HG02938 (cell line): ENCODE measurements around the gene MYBBP1A.

Source experiments
- ATAC-seq: cut with Tn5 transposase; IDR thresholded peaks from one replicate; pipeline ENCODE4 v1.9.1; 2021; ENCODE audit warnings: mild to moderate bottlenecking, moderate library complexity; ENCODE audit not compliant: unreplicated experiment

Gene MYBBP1A

GRCh38 chr17:4539025-4539424 is 16.2 kb downstream of the MYBBP1A start:
- ATAC-seq, result no peak

DNA sequence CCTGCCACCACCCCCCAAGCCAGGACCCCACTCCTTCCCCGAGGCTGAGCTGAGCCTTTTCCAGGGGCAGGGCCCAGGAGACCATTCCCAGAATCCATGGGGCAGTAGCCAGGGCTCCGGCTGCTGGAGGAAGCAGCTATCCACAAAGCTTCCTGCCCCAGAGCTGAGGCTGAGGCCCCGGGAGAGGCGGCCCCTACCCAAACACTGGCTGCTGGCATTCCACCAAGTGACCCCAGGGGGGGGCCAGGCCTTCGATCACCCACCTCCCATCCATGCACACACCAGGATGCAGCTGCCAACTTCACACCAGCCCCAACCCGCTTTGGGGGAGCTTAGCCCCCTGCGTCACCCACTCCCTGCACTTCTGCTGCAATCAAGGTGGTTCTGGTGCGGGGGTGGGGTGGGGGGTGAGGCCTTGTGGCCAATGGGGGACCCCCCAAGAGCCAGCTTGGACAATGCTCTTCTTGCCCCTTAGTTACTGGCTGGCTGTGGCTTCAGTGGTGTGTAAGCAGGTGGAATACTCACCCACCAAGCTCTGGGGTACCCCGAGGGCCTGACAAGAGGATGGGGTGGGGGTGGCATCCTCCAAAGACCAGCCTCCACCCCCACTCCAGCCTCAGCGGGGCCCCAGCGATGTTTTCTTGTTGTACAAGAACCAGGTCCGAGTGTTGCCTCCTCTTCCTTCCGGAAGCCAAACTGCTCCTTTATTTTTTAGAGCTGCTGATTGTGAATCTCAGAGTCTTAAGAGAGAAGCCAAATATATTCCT is 16.8 kb downstream of the MYBBP1A start:
- ATAC-seq, result no peak

DNA sequence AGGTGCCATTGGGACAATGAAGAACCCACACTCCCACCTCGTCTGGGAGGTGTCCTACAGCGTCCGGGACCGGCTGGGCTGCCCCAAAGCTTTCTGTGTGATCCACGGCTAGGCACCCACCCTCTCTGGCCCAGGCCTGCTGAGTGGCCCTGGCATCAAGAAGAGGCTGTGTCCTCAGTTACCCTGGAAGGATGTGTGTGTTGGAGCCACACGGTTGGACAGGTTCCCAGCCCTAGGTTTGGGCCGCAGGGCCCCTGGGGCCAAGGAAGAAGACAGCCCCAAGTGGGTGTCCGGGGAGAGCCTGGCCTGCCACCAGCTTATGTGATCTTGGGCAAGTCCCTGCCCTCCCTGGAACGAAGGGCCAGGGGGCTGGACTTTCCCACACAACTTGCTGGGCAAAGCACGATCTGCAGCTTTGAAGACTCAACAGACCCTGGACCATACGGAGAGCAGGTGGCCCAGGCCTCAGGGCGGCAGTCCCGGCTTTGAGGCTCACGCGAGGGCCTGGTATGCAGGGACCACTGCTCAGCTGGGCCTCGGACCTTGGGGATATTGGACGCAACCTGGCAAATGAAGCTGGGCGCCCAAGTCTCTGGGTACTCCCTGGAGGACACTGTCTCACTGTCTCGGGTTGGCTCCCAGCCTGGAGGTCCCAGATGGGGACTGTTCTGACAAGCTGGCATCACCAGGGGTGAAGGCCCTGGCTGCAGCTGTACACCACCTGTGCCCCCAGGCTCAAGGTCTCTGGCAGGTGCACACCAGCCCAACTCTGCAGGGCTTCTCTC is 17.5 kb downstream of the MYBBP1A start:
- ATAC-seq, result no peak

- no peak for ATAC-seq
Measured at GRCh38 chr17:4536742-4537411, 18.3 kb downstream of the MYBBP1A start.

DNA sequence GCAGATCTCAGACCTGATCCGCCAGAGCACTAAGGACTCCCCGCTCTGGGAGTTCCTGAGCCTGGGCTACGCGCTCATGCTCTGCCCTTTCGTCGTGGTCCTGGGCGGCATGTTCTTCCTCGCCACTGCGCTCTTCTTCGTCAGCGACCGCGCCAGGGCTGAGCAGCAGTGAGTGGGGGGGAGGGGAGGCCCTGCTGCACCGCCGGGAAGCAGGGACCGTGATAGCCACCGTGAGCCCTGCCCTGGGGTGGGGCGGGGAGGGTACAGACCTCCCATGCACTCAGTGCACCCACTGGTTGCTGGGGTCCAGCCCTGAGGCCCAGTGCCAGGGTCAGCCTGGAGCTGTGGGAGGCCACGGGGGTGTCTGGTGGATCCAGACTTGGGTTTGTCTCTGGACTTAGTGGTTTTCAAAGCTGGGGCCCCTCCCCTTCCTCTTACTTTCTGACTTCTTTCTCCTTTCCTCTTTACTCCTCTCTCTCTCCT is 18.9 kb downstream of the MYBBP1A start:
- ATAC-seq, result no peak

GRCh38 chr17:4535667-4536258 is 19.4 kb downstream of the MYBBP1A start:
- no peak for ATAC-seq

- no peak for ATAC-seq
Measured at GRCh38 chr17:4534928-4535666, 20.1 kb downstream of the MYBBP1A start.

- ATAC-seq, result no peak
Measured at GRCh38 chr17:4534515-4534914, 20.7 kb downstream of the MYBBP1A start.

GRCh38 chr17:4533523-4534504 is 21.4 kb downstream of the MYBBP1A start:
- no peak for ATAC-seq

DNA sequence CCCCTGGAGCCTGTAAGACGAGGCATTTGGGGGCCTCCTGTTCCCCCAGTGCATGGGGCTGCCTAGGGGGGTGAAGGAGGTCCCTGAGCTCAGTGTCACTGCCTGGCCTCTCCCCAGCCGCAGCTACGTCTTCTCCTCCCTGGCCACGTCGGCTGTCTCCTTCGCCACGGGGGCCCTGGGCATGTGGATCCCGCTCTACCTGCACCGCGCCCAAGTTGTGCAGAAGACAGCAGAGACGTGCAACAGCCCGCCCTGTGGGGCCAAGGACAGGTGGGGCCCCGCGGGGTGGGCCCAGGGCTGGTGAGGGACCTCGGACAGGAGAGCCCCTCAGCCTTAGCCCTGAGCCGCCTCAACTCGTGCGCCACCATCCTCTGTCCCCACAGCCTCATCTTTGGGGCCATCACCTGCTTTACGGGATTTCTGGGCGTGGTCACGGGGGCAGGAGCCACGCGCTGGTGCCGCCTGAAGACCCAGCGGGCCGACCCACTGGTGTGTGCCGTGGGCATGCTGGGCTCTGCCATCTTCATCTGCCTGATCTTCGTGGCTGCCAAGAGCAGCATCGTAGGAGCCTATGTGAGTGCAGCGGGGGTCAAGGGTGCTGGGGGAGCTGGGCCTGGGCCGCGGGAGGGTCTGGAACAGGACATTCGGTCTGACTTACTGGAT is 22.2 kb downstream of the MYBBP1A start:
- ATAC-seq, result no peak

DNA sequence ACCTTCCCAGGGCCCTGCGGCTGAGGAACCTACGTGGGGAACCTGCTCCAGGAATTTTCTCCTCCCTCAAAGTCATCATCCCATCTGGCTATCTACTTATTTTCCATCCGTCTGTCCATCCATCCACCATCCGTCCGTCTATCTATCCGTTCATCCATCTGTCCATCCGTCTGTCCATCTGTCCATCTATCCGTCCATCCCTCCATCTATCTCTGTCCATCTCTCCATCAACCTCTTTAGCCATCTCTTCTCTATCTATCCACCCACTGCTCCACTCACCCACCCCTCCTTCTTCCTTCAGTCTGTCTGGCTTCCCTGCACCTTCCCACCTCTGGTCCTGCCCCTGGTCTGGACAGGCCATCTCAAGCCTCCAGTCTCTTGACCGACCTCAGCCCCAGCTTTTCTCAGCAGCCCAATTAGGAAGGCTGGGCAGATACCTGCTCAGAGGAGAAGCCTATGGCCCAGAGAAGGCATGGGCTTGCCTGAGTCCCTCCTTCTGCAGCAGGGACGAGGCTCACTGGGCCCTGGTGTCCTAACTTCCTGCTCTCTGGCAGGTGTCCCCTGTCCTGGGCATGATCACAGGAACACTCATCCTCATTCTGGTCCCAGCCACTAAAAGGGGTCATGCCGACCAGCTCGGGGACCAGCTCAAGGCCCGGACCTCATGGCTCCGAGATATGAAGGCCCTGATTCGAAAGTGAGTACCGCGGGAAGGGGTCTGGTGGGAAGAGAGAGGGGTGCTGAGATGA is 23.0 kb downstream of the MYBBP1A start:
- ATAC-seq, result no peak

DNA sequence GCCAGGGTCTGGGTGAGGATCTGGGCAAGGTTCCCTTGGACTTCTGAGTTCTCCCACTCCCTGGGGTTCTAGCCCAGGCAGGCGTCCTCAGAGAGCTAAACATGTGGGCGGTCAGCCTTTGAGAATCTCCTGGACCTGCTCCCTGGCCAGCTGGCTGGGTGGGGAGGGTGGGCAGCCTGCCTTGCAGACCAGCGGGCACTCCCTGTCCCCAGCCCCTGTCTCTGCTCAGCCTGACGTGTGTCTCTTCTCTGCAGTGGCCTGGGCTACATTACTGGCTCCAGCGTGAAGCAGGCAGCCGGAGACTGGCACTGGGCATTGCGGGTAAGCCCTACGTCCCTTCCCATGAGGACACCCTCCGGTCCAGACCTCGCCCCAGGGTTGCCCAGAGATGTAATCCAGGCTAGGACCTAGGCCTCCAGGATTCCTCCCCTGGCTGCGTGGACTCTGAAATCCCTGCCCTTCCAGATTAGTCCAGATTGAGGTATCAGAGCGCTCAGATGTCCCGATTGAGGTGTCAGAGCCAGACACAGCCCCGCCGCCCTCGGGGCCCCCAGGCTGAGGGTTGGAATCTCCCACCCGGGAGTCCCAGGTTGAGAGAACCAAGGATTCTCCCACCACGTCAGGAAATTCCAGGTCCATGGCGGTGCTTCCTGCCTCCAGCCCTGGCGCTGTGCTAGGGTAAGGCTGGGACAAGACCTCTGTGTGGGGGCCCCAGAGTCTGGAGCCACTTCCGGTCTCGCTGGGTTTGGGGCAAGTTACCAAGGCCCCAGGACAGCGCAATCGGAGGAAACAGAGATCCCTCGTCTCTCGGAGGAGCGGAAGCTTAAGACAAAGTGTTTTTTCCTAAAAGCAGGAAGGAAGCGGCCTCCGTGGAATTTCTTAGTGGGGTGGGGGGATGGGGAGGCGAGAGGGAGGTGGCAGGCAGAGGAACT is 24.1 kb downstream of the MYBBP1A start:
- ATAC-seq, result no peak

- no peak for ATAC-seq
Measured at GRCh38 chr17:4529533-4530152, 25.5 kb downstream of the MYBBP1A start.

- ATAC-seq, result no peak
Measured at GRCh38 chr17:4527566-4528125, 27.5 kb downstream of the MYBBP1A start.

- no peak for ATAC-seq
Measured at GRCh38 chr17:4527134-4527533, 28.1 kb downstream of the MYBBP1A start.

GRCh38 chr17:4525691-4526397 is 29.3 kb downstream of the MYBBP1A start:
- ATAC-seq, result no peak
